ENCODE data around the gene HSCB.
"Not testable (repeated sequence)": the region's sequence is repeated elsewhere in the genome, so short reads cannot be mapped to it uniquely, and the experiment has no call there.

Gene HSCB

GRCh38 chr22:28792491-28793383 is 50.9 kb downstream of the HSCB start:
- no peak for DNase-seq

- no peak for DNase-seq
Observed at GRCh38 chr22:28793976-28794584, 52.2 kb downstream of the HSCB start.

GRCh38 chr22:28795071-28795693 is 53.3 kb downstream of the HSCB start:
- no peak for DNase-seq

- DNase-seq: no peak
Observed at GRCh38 chr22:28795932-28796856, 54.4 kb downstream of the HSCB start.

GRCh38 chr22:28798810-28799605 is 57.2 kb downstream of the HSCB start:
- no peak for DNase-seq

- no peak for DNase-seq
Observed at GRCh38 chr22:28799606-28800307, 57.9 kb downstream of the HSCB start.

- DNase-seq: peak; percentile 84
Observed at GRCh38 chr22:28800308-28801041, 58.6 kb downstream of the HSCB start, which contains the start of gene XBP1. TSS of gene XBP1 (minus strand) at chr22:28800569.

- no peak for DNase-seq
Observed at GRCh38 chr22:28801845-28802594, 60.2 kb downstream of the HSCB start.

GRCh38 chr22:28802595-28803123 is 60.8 kb downstream of the HSCB start:
- DNase-seq: no peak

GRCh38 chr22:28805426-28805825 is 63.6 kb downstream of the HSCB start:
- not testable (repeated sequence) for DNase-seq
